ENCODE results near the gene KRTAP3-3.

DNA sequence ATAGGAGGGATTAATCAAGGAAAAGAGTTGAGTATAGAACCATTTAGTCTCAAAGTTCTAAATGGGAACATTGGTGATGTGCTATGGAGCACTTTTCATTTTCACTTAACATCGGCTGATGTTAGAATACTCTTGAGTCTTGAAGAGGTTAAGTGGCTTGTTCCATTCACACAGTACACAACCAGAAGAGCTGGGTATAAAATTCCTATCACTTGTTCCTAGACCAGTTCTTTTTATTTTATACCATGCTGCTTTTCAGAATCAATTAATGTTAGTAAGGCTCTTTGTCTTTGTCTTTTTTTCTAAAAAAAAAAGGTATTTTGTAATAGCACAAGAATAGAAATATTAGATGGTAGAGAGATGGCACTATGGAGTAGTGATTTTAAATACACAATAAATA is 49.0 kb upstream of the KRTAP3-3 start:
- TF ChIP-seq CTCF (IDR thresholded peaks at IDR 0.05) (no peak), ZFX (IDR thresholded peaks at IDR 0.05; ENCODE audit: borderline replicate concordance) (no peak)

Data from 22Rv1 (cell line).